Epithelial cell of esophagus (primary cell): ENCODE data around the gene SRI.
A peak's percentile ranks its signal among the peaks of the same experiment; 100 is the strongest.
"Not testable (repeated sequence)": the region's sequence is repeated elsewhere in the genome, so short reads cannot be mapped to it uniquely, and the experiment has no call there.

Experiments used
- DNase-seq: peaks from one replicate; pipeline ENCODE4 v3.0.0; 2010; ENCODE audit warnings: low read depth
- H3K4me3 ChIP-seq: 2 replicates; pipeline ENCODE4 v1.5.1; 2011; ENCODE audit warnings: mild to moderate bottlenecking, low read length, control low read depth
- CTCF ChIP-seq: IDR thresholded peaks from 2 replicates; pipeline ENCODE4 v1.5.1; 2011; ENCODE audit warnings: low read depth, mild to moderate bottlenecking, low read length, control low read depth, inconsistent platforms; ENCODE audit not compliant: insufficient read depth; ENCODE audit errors: missing control alignments

SRI gene

GRCh38 chr7:88260719-88261118 lies 40.9 kb upstream of the SRI start:
- no peak for DNase-seq
- TF ChIP-seq CTCF: no peak
- H3K4me3 ChIP-seq: no peak overlapping the region

GRCh38 chr7:88259656-88260380 lies 40.0 kb upstream of the SRI start:
- peak; percentile 56 for DNase-seq

GRCh38 chr7:88258296-88258695 lies 38.5 kb upstream of the SRI start:
- DNase-seq, H3K4me3 ChIP-seq: not testable (repeated sequence)

More at GRCh38 chr7:88259656-88260380, 40.0 kb upstream of the SRI start:
- TF ChIP-seq CTCF: no peak
- no peak overlapping the region for H3K4me3 ChIP-seq

- peak; percentile 69 for DNase-seq
- TF ChIP-seq CTCF: no peak
Measured at GRCh38 chr7:88256906-88257305, 37.1 kb upstream of the SRI start.

GRCh38 chr7:88254721-88255424 lies 35.0 kb upstream of the SRI start:
- no peak for TF ChIP-seq CTCF
- no peak overlapping the region for H3K4me3 ChIP-seq
- DNase-seq: peak; percentile 98

More at GRCh38 chr7:88256906-88257305, 37.1 kb upstream of the SRI start:
- no peak overlapping the region for H3K4me3 ChIP-seq

- H3K4me3 ChIP-seq: no peak overlapping the region
- no peak for TF ChIP-seq CTCF
- no peak for DNase-seq
Measured at GRCh38 chr7:88253640-88254039, 33.8 kb upstream of the SRI start.

- no peak overlapping the region for H3K4me3 ChIP-seq
- TF ChIP-seq CTCF: no peak
- no peak for DNase-seq
Measured at GRCh38 chr7:88244258-88244657, 24.4 kb upstream of the SRI start.
